H1 (cell line): ENCODE results near the gene CGREF1. TPM values are rescaled to one million over a fixed set of nuclear protein-coding genes. Genes with fewer than 3 reads are reported as not detected.
A peak's percentile ranks its signal among the peaks of the same experiment; 100 is the strongest.

Source experiments
- CTCF ChIA-PET: fragments of 300-600 bp; sonication (Branson Sonifier 250); formaldehyde crosslinking; loops from one replicate; lab custom pipeline; 2021; ENCODE audit not compliant: partially characterized antibody; lab: Charles Lee
- POLR2A ChIA-PET: fragments of 300-600 bp; sonication (Branson Sonifier 250); formaldehyde crosslinking; loops from one replicate; lab custom pipeline; 2021; ENCODE audit warnings: inconsistent platforms; ENCODE audit not compliant: partially characterized antibody; lab: Charles Lee
- DNase-seq, 2 experiments: peaks; one replicate each; pipeline versions ENCODE4 v3.0.0 to v3.0.0-alpha.2; 2010 to 2022; ENCODE audit warnings: low spot score in 2 of 2, low read depth in 1 of 2, mixed read lengths in 1 of 2
- FAIRE-seq: peaks from 2 replicates; lab custom pipeline; 2011; peaks lifted over from hg19 to GRCh38; lab: Jason Lieb, UNC
- H2AFZ ChIP-seq: 2 replicates; pipeline ENCODE4 v1.8.1; 2012; ENCODE audit warnings: low read length, inconsistent platforms
- H2AK5ac ChIP-seq: 2 replicates; pipeline ENCODE4 v1.6.1; 2013; ENCODE audit warnings: low read depth, low read length
- H2BK120ac ChIP-seq: replicated peaks from 2 replicates; pipeline ENCODE3; 2013; ENCODE audit warnings: low read depth, low read length, inconsistent platforms
- H2BK12ac ChIP-seq: 2 replicates; pipeline ENCODE4 v1.6.1; 2013; ENCODE audit warnings: low read depth, low read length
- H2BK15ac ChIP-seq: 2 replicates; pipeline ENCODE4 v1.6.1; 2013; ENCODE audit warnings: low read length
- H2BK20ac ChIP-seq: 2 replicates; pipeline ENCODE4 v1.6.1; 2013; ENCODE audit warnings: low read length
- H2BK5ac ChIP-seq: 2 replicates; pipeline ENCODE4 v1.6.1; 2013; ENCODE audit warnings: low read depth, low read length
- H3K14ac ChIP-seq: 2 replicates; pipeline ENCODE4 v1.6.1; 2013; ENCODE audit warnings: inconsistent platforms; ENCODE audit not compliant: insufficient read length
- H3K18ac ChIP-seq: 2 replicates; pipeline ENCODE4 v1.6.1; 2013; ENCODE audit warnings: low read length; ENCODE audit errors: extremely low read depth
- H3K23ac ChIP-seq: 2 replicates; pipeline ENCODE4 v1.6.1; 2013; ENCODE audit warnings: inconsistent platforms; ENCODE audit not compliant: insufficient read length
- H3K23me2 ChIP-seq: 2 replicates; pipeline ENCODE4 v1.6.1; 2013; ENCODE audit warnings: low read depth, low read length
- H3K27ac ChIP-seq: 2 replicates; pipeline ENCODE4 v1.6.1; 2011; ENCODE audit warnings: low read depth, low read length, inconsistent platforms
- H3K27me3 ChIP-seq, 4 experiments: replicated peaks in 1 of 4; 1 replicate in 1 of 4; 2 replicates in 3 of 4; pipeline versions ENCODE4 v1.6.1 to v1.8.1; 2011 to 2013; ENCODE audit warnings: low read length in 3 of 4, mild to moderate bottlenecking in 3 of 4, inconsistent platforms in 2 of 4, mixed read lengths in 2 of 4, moderate library complexity in 1 of 4; ENCODE audit not compliant: control insufficient read depth in 3 of 4, insufficient read depth in 3 of 4; ENCODE audit errors: extremely low read depth in 1 of 4
- H3K36me3 ChIP-seq, 4 experiments: 2 replicates each; pipeline versions ENCODE4 v1.6.1 to v1.8.1; 2011 to 2013; ENCODE audit warnings: mild to moderate bottlenecking in 4 of 4, low read length in 3 of 4, moderate library complexity in 2 of 4, control low read depth in 1 of 4, inconsistent platforms in 1 of 4; ENCODE audit not compliant: insufficient read depth in 4 of 4, control insufficient read depth in 2 of 4
- H3K4ac ChIP-seq: replicated peaks from 2 replicates; pipeline ENCODE3; 2013; ENCODE audit warnings: low read length, low read depth, mixed read lengths, inconsistent platforms; ENCODE audit not compliant: insufficient read length
- H3K4me1 ChIP-seq, 4 experiments: replicated peaks in 1 of 4; 1 replicate in 1 of 4; 2 replicates in 3 of 4; pipeline versions ENCODE4 v1.6.1 to v1.8.1; 2011 to 2013; ENCODE audit warnings: low read length in 3 of 4, inconsistent platforms in 2 of 4, mixed read lengths in 1 of 4; ENCODE audit not compliant: insufficient read depth in 4 of 4, control insufficient read depth in 3 of 4
- H3K4me2 ChIP-seq, 2 experiments: 2 replicates each; pipeline versions ENCODE4 v1.6.1 to v1.8.1; 2011 to 2013; ENCODE audit warnings: low read depth in 2 of 2, low read length in 2 of 2, control low read depth in 1 of 2, inconsistent platforms in 1 of 2, mild to moderate bottlenecking in 1 of 2; ENCODE audit not compliant: insufficient read depth in 1 of 2
- H3K4me3 ChIP-seq, 4 experiments: fragments of 200-600, 300-600 bp in 1 of 4; sonication (generic), shearing (Covaris generic), sonication (Bioruptor Twin) in 1 of 4; 2 replicates each; pipeline versions ENCODE4 v1.5.1 to v1.8.1; 2011 to 2016; ENCODE audit warnings: low read length in 4 of 4, low read depth in 3 of 4, control low read depth in 2 of 4, inconsistent platforms in 2 of 4, mild to moderate bottlenecking in 2 of 4, mixed read lengths in 1 of 4, moderate library complexity in 1 of 4; ENCODE audit not compliant: insufficient read depth in 2 of 4; ENCODE audit errors: extremely low read depth in 1 of 4
- H3K56ac ChIP-seq: replicated peaks from 2 replicates; pipeline ENCODE3; 2013; ENCODE audit warnings: low read depth, mild to moderate bottlenecking, mixed read lengths, low read length, inconsistent platforms; ENCODE audit not compliant: insufficient read length
- H3K79me1 ChIP-seq: 2 replicates; pipeline ENCODE4 v1.6.1; 2013; ENCODE audit warnings: low read depth, low read length, control low read depth
- H3K79me2 ChIP-seq, 2 experiments: 2 replicates each; pipeline versions ENCODE4 v1.6.1 to v1.8.1; 2012 to 2013; ENCODE audit warnings: low read length in 2 of 2, mild to moderate bottlenecking in 2 of 2, inconsistent platforms in 1 of 2; ENCODE audit not compliant: insufficient read depth in 2 of 2, control insufficient read depth in 1 of 2
- H3K9ac ChIP-seq, 4 experiments: replicated peaks in 1 of 4; 1 replicate in 1 of 4; 2 replicates in 3 of 4; pipeline versions ENCODE4 v1.6.1 to v1.8.1; 2011 to 2013; ENCODE audit warnings: low read depth in 3 of 4, low read length in 3 of 4, control low read depth in 2 of 4, mild to moderate bottlenecking in 2 of 4, moderate library complexity in 2 of 4, inconsistent platforms in 1 of 4; ENCODE audit errors: extremely low read depth in 1 of 4
- H3K9me3 ChIP-seq, 2 experiments: 2 replicates each; pipeline versions ENCODE4 v1.6.1 to v1.8.1; 2012 to 2013; ENCODE audit warnings: mild to moderate bottlenecking in 2 of 2, moderate library complexity in 2 of 2, control low read depth in 1 of 2, inconsistent platforms in 1 of 2, low read depth in 1 of 2, low read length in 1 of 2, mixed read lengths in 1 of 2; ENCODE audit not compliant: insufficient read depth in 2 of 2
- H4K20me1 ChIP-seq, 2 experiments: replicated peaks in 1 of 2; 2 replicates each; pipeline versions ENCODE3 to v1.8.1; 2011 to 2013; ENCODE audit warnings: inconsistent platforms in 2 of 2, low read length in 2 of 2, mild to moderate bottlenecking in 1 of 2; ENCODE audit not compliant: insufficient read depth in 2 of 2, control insufficient read depth in 1 of 2
- H4K5ac ChIP-seq: 2 replicates; pipeline ENCODE4 v1.6.1; 2013; ENCODE audit warnings: low read length, low read depth, mixed read lengths, inconsistent platforms; ENCODE audit not compliant: insufficient read length
- H4K8ac ChIP-seq: 2 replicates; pipeline ENCODE4 v1.8.0; 2013; ENCODE audit warnings: mild to moderate bottlenecking, moderate library complexity, low read length, inconsistent platforms; ENCODE audit not compliant: insufficient read depth; ENCODE audit errors: extremely low read depth
- H4K91ac ChIP-seq: replicated peaks from 2 replicates; pipeline ENCODE3; 2013; ENCODE audit warnings: low read length, mixed read lengths, inconsistent platforms; ENCODE audit not compliant: insufficient read length
- SP1 ChIP-seq: IDR thresholded peaks from 2 replicates; pipeline ENCODE4 v1.6.1; 2011; ENCODE audit warnings: low read depth, low read length
- TEAD4 ChIP-seq: IDR thresholded peaks from 2 replicates; pipeline ENCODE4 v1.6.1; 2012; ENCODE audit warnings: low read depth, low read length, inconsistent platforms, mixed read lengths
- WGBS, 2 experiments: shearing (Covaris generic) in 1 of 2; methylation state at CpG; one replicate each; pipeline versions ENCODE4 v1.1.6 to v1.1.7; 2013 to 2015; ENCODE audit warnings: low lambda C conversion rate in 2 of 2, mixed read lengths in 2 of 2, inconsistent platforms in 1 of 2, low coverage in 1 of 2, missing lambda C conversion rate in 1 of 2; ENCODE audit not compliant: insufficient replicate concordance in 2 of 2, insufficient coverage in 1 of 2, insufficient read length in 1 of 2; ENCODE audit errors: extremely low coverage in 1 of 2, missing lambda C conversion rate in 1 of 2; 5-methylcytosine and 5-hydroxymethylcytosine counted together
- polyA plus RNA-seq, 7 experiments: library from polyadenylated mRNA; depleted of rRNA in 3 of 7; stranded (reverse) in 5 of 7; unstranded in 2 of 7; fragments of >200 nt in 5 of 7; fragments of 200-250 nt in 2 of 7; gene quantifications; 1 replicate in 5 of 7; 2 replicates in 1 of 7; 4 replicates in 1 of 7; pipeline versions ENCODE4 v1.2.1 to v1.2.3, GENCODE V29; 2011 to 2013; ENCODE audit warnings: missing spikeins in 2 of 7, mixed read lengths in 2 of 7
- total RNA-seq: library from RNA; stranded (reverse); fragmentation: NEBNext Ultra II Directional; extraction: Animal tissue kit (Norgen Biotek cat#: 25700); gene quantifications from 2 replicates; pipeline ENCODE4 v1.2.1, GENCODE V29; 2021

CGREF1 gene
- total and polyA plus RNA-seq, 2 of the 8 experiments (the other 6 are each of a cell fraction or from before 2014, with no cell fraction given) = 2.5 to 3.4 TPM

DNA sequence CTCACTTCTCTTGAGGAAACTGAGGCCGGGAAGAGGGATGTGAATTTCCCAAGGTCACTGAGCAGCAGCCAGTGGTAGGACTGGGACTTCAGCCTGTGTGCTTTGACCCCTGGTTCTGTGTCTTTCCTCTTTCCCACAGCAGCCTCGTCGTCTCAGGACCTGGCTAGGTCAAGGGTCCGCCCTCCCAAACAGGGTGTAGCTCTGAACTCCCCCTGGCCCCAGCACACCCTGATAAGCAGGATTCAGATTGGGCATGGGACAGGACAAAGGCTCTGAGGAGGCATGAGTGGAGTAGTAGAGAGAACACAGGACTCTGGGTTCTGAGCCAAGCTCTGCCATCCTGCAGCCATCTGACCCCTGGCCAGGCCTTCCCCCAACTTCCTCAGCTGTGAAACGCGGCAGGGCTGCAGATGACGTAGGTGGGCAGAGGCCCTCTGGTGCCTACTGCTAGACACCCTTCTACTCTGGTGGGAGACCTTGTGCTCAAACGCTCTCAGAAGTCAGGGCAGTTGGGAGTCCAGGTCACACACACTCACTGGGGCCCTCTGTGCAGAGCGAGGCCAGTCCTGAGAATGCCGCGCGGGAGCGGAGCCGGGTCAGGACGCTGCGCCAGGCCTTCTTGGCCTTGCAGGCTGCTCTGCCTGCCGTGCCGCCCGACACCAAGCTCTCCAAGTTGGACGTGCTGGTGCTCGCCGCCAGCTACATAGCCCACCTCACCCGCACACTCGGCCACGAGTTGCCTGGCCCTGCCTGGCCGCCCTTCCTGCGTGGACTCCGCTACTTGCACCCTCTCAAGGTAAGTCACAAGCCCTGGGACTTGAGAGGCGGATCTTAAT lies 30.9 kb upstream of the CGREF1 start:
- Histone ChIP-seq H3K23ac (no peak overlapping the region), H3K27me3 (no peaks in the 10 kb centered on the region), H3K9ac (no peak overlapping the region), H3K27ac (no peak overlapping the region), H3K4me2 (no peak overlapping the region), H4K20me1 (no peaks in the 10 kb centered on the region), H3K4me1 (no peaks in the 10 kb centered on the region; a peak in 1 of 7 replicates), H3K36me3 (no peaks in the 10 kb centered on the region), H3K56ac (no peak overlapping the region), H4K8ac (peak overlapping the region; percentile 16; the same call in 1 of the 2 replicates), H4K5ac (no peak overlapping the region), H2BK5ac (no peak overlapping the region), H4K91ac (no peak overlapping the region), H3K79me1 (no peaks in the 10 kb centered on the region), H3K9me3 (no peaks in the 10 kb centered on the region), H2BK20ac (no peak overlapping the region), H2AFZ (no peak overlapping the region), H3K23me2 (no peaks in the 10 kb centered on the region), H2AK5ac (no peak overlapping the region), H3K4ac (no peak overlapping the region), H3K79me2 (no peaks in the 10 kb centered on the region), H3K4me3 (no peak overlapping the region), H2BK15ac (no peak overlapping the region), H3K14ac (no peak overlapping the region), H3K18ac (no peak overlapping the region; the same call in 1 of the 2 replicates), H2BK120ac (no peak overlapping the region), H2BK12ac (peak overlapping the region; percentile 27; the same call in 1 of the 2 replicates)
- ChIA-PET POLR2A (interaction anchor here (0.9 to 1.7 kb wide), 5 partner anchors 11 to 99 kb away, joined by 3 to 5 read pairs (median 4); partner anchors contain the start of gene PRR30), CTCF (interaction anchor here (0.6 to 5.6 kb wide), 9 partner anchors 9 to 130 kb away, joined by 3 to 27 read pairs (median 4); no protein-coding TSS in a partner anchor)
- 87% methylated on average over 21 of the region's 29 CpGs; no CpG with 5 or more reads in 1 of the 2 experiments for WGBS, 2 experiments
- FAIRE-seq = no peak
- no peak for DNase-seq
- TF ChIP-seq SP1 (no peak), TEAD4 (no peak)
